Astrocyte (in vitro differentiated cells and primary cell): ENCODE results near the gene SAE1. TPM values are rescaled to one million over a fixed set of nuclear protein-coding genes. Genes with fewer than 3 reads are reported as not detected.
A peak's percentile ranks its signal among the peaks of the same experiment; 100 is the strongest.

Experiments
- DNase-seq: peaks from one replicate; pipeline ENCODE4 v3.0.0-alpha.2; 2010; ENCODE audit warnings: low read depth
- FAIRE-seq: peaks from 2 replicates; lab custom pipeline; 2011; peaks lifted over from hg19 to GRCh38; lab: Jason Lieb, UNC
- H2AFZ ChIP-seq: 2 replicates; pipeline ENCODE4 v1.6.0; 2012; ENCODE audit warnings: low read depth, low read length, inconsistent platforms
- H3K27ac ChIP-seq: 2 replicates; pipeline ENCODE4 v1.5.1; 2011; ENCODE audit warnings: low read depth, low read length, inconsistent platforms
- H3K27me3 ChIP-seq: 2 replicates; pipeline ENCODE4 v1.6.0; 2011; ENCODE audit warnings: low read length, inconsistent platforms; ENCODE audit not compliant: insufficient read depth
- H3K36me3 ChIP-seq: 2 replicates; pipeline ENCODE4 v1.5.1; 2011; ENCODE audit warnings: low read length, inconsistent platforms; ENCODE audit not compliant: insufficient read depth
- H3K4me1 ChIP-seq: 2 replicates; pipeline ENCODE4 v1.5.1; 2011; ENCODE audit warnings: low read length, inconsistent platforms; ENCODE audit not compliant: insufficient read depth
- H3K4me2 ChIP-seq: 2 replicates; pipeline ENCODE4 v1.6.0; 2012; ENCODE audit warnings: low read length, inconsistent platforms
- H3K4me3 ChIP-seq: 2 replicates; pipeline ENCODE4 v1.5.1; 2011; ENCODE audit warnings: low read depth, mild to moderate bottlenecking, low read length, inconsistent platforms; ENCODE audit not compliant: insufficient read depth
- H3K79me2 ChIP-seq: 2 replicates; pipeline ENCODE4 v1.6.0; 2012; ENCODE audit warnings: mild to moderate bottlenecking, low read length, inconsistent platforms; ENCODE audit not compliant: insufficient read depth
- H3K9ac ChIP-seq: 2 replicates; pipeline ENCODE4 v1.6.0; 2012; ENCODE audit warnings: mild to moderate bottlenecking, low read length, inconsistent platforms
- H3K9me3 ChIP-seq: 2 replicates; pipeline ENCODE4 v1.5.1; 2012; ENCODE audit warnings: low read depth, mild to moderate bottlenecking, low read length, inconsistent platforms; ENCODE audit not compliant: insufficient read depth
- H4K20me1 ChIP-seq: 2 replicates; pipeline ENCODE4 v1.6.0; 2012; ENCODE audit warnings: low read length, inconsistent platforms; ENCODE audit not compliant: insufficient read depth
- H3K27ac Mint-ChIP-seq: one replicate; pipeline ENCODE4 v1.8.0; 2021; ENCODE audit warnings: mild to moderate bottlenecking, mixed read lengths; ENCODE audit not compliant: unreplicated experiment
- H3K27me3 Mint-ChIP-seq: one replicate; pipeline ENCODE4 v1.8.0; 2021; ENCODE audit warnings: low read depth, mixed read lengths; ENCODE audit not compliant: unreplicated experiment
- H3K36me3 Mint-ChIP-seq: one replicate; pipeline ENCODE4 v1.8.0; 2021; ENCODE audit warnings: low read depth, mixed read lengths; ENCODE audit not compliant: unreplicated experiment
- H3K4me1 Mint-ChIP-seq: one replicate; pipeline ENCODE4 v1.8.0; 2021; ENCODE audit warnings: low read depth, mixed read lengths; ENCODE audit not compliant: unreplicated experiment
- H3K4me3 Mint-ChIP-seq: one replicate; pipeline ENCODE4 v1.8.0; 2021; ENCODE audit warnings: mild to moderate bottlenecking, moderate library complexity, mixed read lengths; ENCODE audit not compliant: unreplicated experiment
- H3K9me3 Mint-ChIP-seq: one replicate; pipeline ENCODE4 v1.8.0; 2021; ENCODE audit warnings: mild to moderate bottlenecking, mixed read lengths; ENCODE audit not compliant: unreplicated experiment
- EZH2 ChIP-seq: IDR thresholded peaks from 2 replicates; pipeline ENCODE4 v1.6.1; 2012; ENCODE audit warnings: mild to moderate bottlenecking, low read length, inconsistent platforms; ENCODE audit not compliant: insufficient read depth
- total RNA-seq: library from RNA; stranded (reverse); gene quantifications from 2 replicates; pipeline ENCODE4 v1.2.1, GENCODE V29; 2021
- TF ChIP-seq, protein P1 (sequence below): IDR thresholded peaks from 2 replicates; pipeline ENCODE4 v1.5.1; 2011; ENCODE audit warnings: low read depth, mild to moderate bottlenecking, inconsistent platforms, low read length, moderate library complexity; ENCODE audit not compliant: insufficient read depth

SAE1 gene
- total RNA-seq, 1 donor from 2014 or later, result 133 TPM

DNA sequence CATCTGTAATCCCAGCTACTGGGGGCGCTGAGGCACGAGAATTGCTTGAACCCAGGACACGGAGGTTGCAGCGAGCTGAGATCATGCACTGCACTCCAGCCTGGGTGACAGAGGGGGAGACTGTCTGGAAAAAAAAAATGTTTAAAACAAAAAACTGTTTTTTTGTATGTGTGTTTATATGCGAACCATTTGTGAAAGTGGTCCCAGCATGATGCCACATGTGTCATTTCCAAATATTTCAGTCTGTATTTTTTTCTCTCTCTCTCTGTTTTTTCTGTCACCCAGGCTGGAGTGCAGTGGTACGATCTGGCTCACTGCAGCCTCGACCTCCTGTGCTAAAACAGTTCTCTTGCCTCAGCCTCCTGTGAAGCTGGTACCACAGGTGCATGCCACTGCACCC lies 37.4 kb downstream of the SAE1 start:
- Histone ChIP-seq H4K20me1 (peaks cover 38% of the 10 kb centered on the region), H3K79me2 (peaks cover 43% of the 10 kb centered on the region), H3K9me3 (no peaks in the 10 kb centered on the region), H3K9ac (no peak overlapping the region), H3K4me3 (no peak overlapping the region), H3K36me3 (peaks cover 34% of the 10 kb centered on the region), H3K4me2 (no peak overlapping the region), H3K4me1 (no peaks in the 10 kb centered on the region), H3K27me3 (no peaks in the 10 kb centered on the region), H3K27ac (no peak overlapping the region), H2AFZ (no peak overlapping the region)
- peaks cover 17% of the 10 kb centered on the region for H3K36me3 Mint-ChIP-seq
- no peak overlapping the region for H3K4me3 Mint-ChIP-seq
- H3K27ac Mint-ChIP-seq, result no peak overlapping the region
- no peaks in the 10 kb centered on the region for H3K4me1 Mint-ChIP-seq
- no peak for DNase-seq
- FAIRE-seq, result no peak
- TF ChIP-seq, protein P1, sequence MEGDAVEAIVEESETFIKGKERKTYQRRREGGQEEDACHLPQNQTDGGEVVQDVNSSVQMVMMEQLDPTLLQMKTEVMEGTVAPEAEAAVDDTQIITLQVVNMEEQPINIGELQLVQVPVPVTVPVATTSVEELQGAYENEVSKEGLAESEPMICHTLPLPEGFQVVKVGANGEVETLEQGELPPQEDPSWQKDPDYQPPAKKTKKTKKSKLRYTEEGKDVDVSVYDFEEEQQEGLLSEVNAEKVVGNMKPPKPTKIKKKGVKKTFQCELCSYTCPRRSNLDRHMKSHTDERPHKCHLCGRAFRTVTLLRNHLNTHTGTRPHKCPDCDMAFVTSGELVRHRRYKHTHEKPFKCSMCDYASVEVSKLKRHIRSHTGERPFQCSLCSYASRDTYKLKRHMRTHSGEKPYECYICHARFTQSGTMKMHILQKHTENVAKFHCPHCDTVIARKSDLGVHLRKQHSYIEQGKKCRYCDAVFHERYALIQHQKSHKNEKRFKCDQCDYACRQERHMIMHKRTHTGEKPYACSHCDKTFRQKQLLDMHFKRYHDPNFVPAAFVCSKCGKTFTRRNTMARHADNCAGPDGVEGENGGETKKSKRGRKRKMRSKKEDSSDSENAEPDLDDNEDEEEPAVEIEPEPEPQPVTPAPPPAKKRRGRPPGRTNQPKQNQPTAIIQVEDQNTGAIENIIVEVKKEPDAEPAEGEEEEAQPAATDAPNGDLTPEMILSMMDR, result no peak
- TF ChIP-seq EZH2, result no peak
- no peaks in the 10 kb centered on the region for H3K9me3 Mint-ChIP-seq
- H3K27me3 Mint-ChIP-seq, result no peaks in the 10 kb centered on the region

- Histone ChIP-seq H3K4me3 (no peak overlapping the region), H3K4me2 (no peak overlapping the region), H3K27ac (no peak overlapping the region), H3K79me2 (peaks cover 29% of the 10 kb centered on the region), H3K4me1 (peaks cover 25% of the 10 kb centered on the region), H2AFZ (no peak overlapping the region), H4K20me1 (peaks cover 41% of the 10 kb centered on the region), H3K9ac (no peak overlapping the region), H3K36me3 (peaks cover 37% of the 10 kb centered on the region), H3K9me3 (no peaks in the 10 kb centered on the region), H3K27me3 (no peaks in the 10 kb centered on the region)
- Mint-ChIP-seq H3K36me3 (peaks cover 33% of the 10 kb centered on the region), H3K27me3 (no peaks in the 10 kb centered on the region), H3K4me1 (peaks cover 12% of the 10 kb centered on the region), H3K9me3 (no peaks in the 10 kb centered on the region), H3K4me3 (no peak overlapping the region), H3K27ac (no peak overlapping the region)
- DNase-seq (no peak), FAIRE-seq (no peak)
- TF ChIP-seq, protein P1, result no peak
- no peak for TF ChIP-seq EZH2
Observed at GRCh38 chr19:47172666-47173455, 42.2 kb downstream of the SAE1 start.

DNA sequence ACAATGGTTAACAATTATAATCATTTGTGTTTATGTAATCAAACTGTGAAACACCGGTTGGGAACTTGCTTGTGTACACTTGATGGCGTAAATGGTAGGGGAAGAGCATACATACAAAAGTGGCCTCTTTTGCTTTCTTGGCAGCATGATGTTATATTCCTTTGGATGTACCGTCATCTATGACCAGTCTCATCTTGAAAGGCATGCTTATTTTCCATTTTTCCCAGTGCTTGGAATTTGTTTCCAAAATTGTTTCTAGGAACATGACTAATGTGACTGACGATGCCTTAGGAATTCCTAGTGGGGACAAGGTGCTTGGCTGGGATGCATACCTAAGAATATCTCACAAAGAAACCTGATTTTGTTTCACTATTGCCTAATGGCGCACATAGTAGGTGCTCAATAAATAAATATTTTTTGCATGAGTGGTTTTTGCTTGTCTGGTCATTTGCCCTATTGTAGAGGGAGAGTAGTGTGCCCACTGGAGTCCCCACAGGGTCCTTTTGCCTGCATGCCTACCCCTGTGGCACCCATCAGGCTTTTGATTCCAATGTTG lies 45.5 kb downstream of the SAE1 start:
- Mint-ChIP-seq H3K9me3 (no peaks in the 10 kb centered on the region), H3K4me3 (no peak overlapping the region), H3K4me1 (peaks cover 12% of the 10 kb centered on the region), H3K36me3 (peaks cover 22% of the 10 kb centered on the region), H3K27me3 (no peaks in the 10 kb centered on the region), H3K27ac (peak overlapping the region; percentile 0)
- FAIRE-seq (peak; percentile 32), DNase-seq (peak; percentile 87)
- Histone ChIP-seq H3K27me3 (no peaks in the 10 kb centered on the region), H3K9me3 (no peaks in the 10 kb centered on the region), H2AFZ (no peak overlapping the region), H4K20me1 (peaks cover 50% of the 10 kb centered on the region), H3K9ac (peak overlapping the region; percentile 65), H3K36me3 (peaks cover 24% of the 10 kb centered on the region), H3K4me3 (peak overlapping the region; percentile 12), H3K79me2 (peaks cover 40% of the 10 kb centered on the region), H3K27ac (peak overlapping the region; percentile 92), H3K4me2 (peak overlapping the region; percentile 70), H3K4me1 (peaks cover 25% of the 10 kb centered on the region)
- TF ChIP-seq, protein P1, result no peak
- no peak for TF ChIP-seq EZH2
